Brain microvascular endothelial cell (primary cell): ENCODE data around the gene TRIM38.

Experiments used
- DNase-seq: peaks from one replicate; pipeline ENCODE4 v3.0.0-alpha.2; 2020
- H3K27ac ChIP-seq: fragments of 250-450 bp; sonication (Bioruptor Pico); 2 replicates; pipeline ENCODE4 v1.5.1; 2020; ENCODE audit warnings: mild to moderate bottlenecking, moderate library complexity
- H3K27me3 ChIP-seq: fragments of 250-450 bp; sonication (Bioruptor Pico); replicated peaks from 2 replicates; pipeline ENCODE4 v1.5.1; 2020; ENCODE audit warnings: mild to moderate bottlenecking
- H3K36me3 ChIP-seq: fragments of 250-450 bp; sonication (Bioruptor Pico); replicated peaks from 2 replicates; pipeline ENCODE4 v1.5.1; 2020; ENCODE audit warnings: mild to moderate bottlenecking
- H3K4me3 ChIP-seq: 2 replicates; pipeline ENCODE4 v1.5.1; 2011; ENCODE audit warnings: low read depth, mild to moderate bottlenecking, control low read depth, low read length, moderate library complexity
- CTCF ChIP-seq: IDR thresholded peaks from 2 replicates; pipeline ENCODE4 v1.5.1; 2011; ENCODE audit warnings: low read depth, mild to moderate bottlenecking, moderate library complexity, low read length, control low read depth, inconsistent platforms; ENCODE audit errors: missing control alignments
- in situ Hi-C: cut with HindIII; loops from 2 replicates; pipeline ENCODE4 v1.10.0; 2017; ENCODE audit warnings: low sequenced_read_pairs, low pct_ligation_motif_present

The TRIM38 gene

GRCh38 chr6:25962149-25963127 is at the start of gene TRIM38:
TSS of gene TRIM38 (plus strand) at chr6:25962802. CDS start at chr6:25966523, 3,721 bp downstream.
- in situ Hi-C loops: no loop called here

GRCh38 chr6:25913741-25914140 is 48.9 kb upstream of the TRIM38 start:
- H3K4me3 ChIP-seq: no peak overlapping the region
- H3K27me3 ChIP-seq: no peaks in the 10 kb centered on the region
- TF ChIP-seq CTCF: no peak
- no peaks in the 10 kb centered on the region for H3K36me3 ChIP-seq
- no peak for DNase-seq
- in situ Hi-C loops: no loop called here
- no peak overlapping the region for H3K27ac ChIP-seq

More at GRCh38 chr6:25962149-25963127, at the start of gene TRIM38:
- no peak for TF ChIP-seq CTCF
- Histone ChIP-seq H3K4me3 (peak within 1 kb of the TSS; percentile 72), H3K36me3 (peaks cover 17% of the 10 kb centered on the region), H3K27ac (peak within 1 kb of the TSS; percentile 85), H3K27me3 (no peaks in the 10 kb centered on the region)
- peak; percentile 93 for DNase-seq

- no peak for DNase-seq
- Histone ChIP-seq H3K4me3 (no peak overlapping the region), H3K36me3 (no peaks in the 10 kb centered on the region), H3K27me3 (no peaks in the 10 kb centered on the region), H3K27ac (no peak overlapping the region)
- in situ Hi-C loops: no loop called here
- TF ChIP-seq CTCF: no peak
Observed at GRCh38 chr6:25916330-25916729, 46.3 kb upstream of the TRIM38 start.

- TF ChIP-seq CTCF: no peak
- Histone ChIP-seq H3K27me3 (no peaks in the 10 kb centered on the region), H3K36me3 (no peaks in the 10 kb centered on the region), H3K27ac (no peak overlapping the region), H3K4me3 (no peak overlapping the region)
- DNase-seq: no peak
- in situ Hi-C loops: no loop called here
Observed at GRCh38 chr6:25916789-25917490, 45.7 kb upstream of the TRIM38 start.

- Histone ChIP-seq H3K27me3 (no peaks in the 10 kb centered on the region), H3K4me3 (no peak overlapping the region), H3K27ac (no peak overlapping the region), H3K36me3 (no peaks in the 10 kb centered on the region)
- DNase-seq: no peak
- in situ Hi-C loops: no loop called here
- TF ChIP-seq CTCF: no peak
Observed at GRCh38 chr6:25918083-25918683, 44.4 kb upstream of the TRIM38 start.
